ENCODE measurements around the gene ALPG.
"Not testable (repeated sequence)": the region's sequence is repeated elsewhere in the genome, so short reads cannot be mapped to it uniquely, and the experiment has no call there.

ALPG gene

GRCh38 chr2:232396683-232397082 lies 10.0 kb upstream of the ALPG start:
- DNase-seq (ENCODE audit: low spot score), result no peak

- DNase-seq (ENCODE audit: low spot score), result no peak
These were observed 8.2 kb upstream of the ALPG start for GRCh38 chr2:232398293-232399034.

GRCh38 chr2:232400256-232401015 lies 6.2 kb upstream of the ALPG start:
- no peak for DNase-seq (ENCODE audit: low spot score)

- no peak for DNase-seq (ENCODE audit: low spot score)
These were observed 4.1 kb upstream of the ALPG start for GRCh38 chr2:232402518-232402917.

- no peak for DNase-seq (ENCODE audit: low spot score)
These were observed 617 bp upstream of the ALPG start for GRCh38 chr2:232405943-232406510.

- DNase-seq (ENCODE audit: low spot score), result not testable (repeated sequence)
These were observed 945 bp downstream of the ALPG start for GRCh38 chr2:232407428-232408150.

GRCh38 chr2:232408269-232408668 lies 1.6 kb downstream of the ALPG start:
- not testable (repeated sequence) for DNase-seq (ENCODE audit: low spot score)

- DNase-seq (ENCODE audit: low spot score), result not testable (repeated sequence)
These were observed 3.0 kb downstream of the ALPG start for GRCh38 chr2:232409617-232410016.

- DNase-seq (ENCODE audit: low spot score), result no peak
These were observed 3.7 kb downstream of the ALPG start for GRCh38 chr2:232410238-232410900.

GRCh38 chr2:232411901-232412629 lies 5.4 kb downstream of the ALPG start:
- DNase-seq (ENCODE audit: low spot score), result no peak

GRCh38 chr2:232412986-232413385 lies 6.3 kb downstream of the ALPG start:
- no peak for DNase-seq (ENCODE audit: low spot score)

GRCh38 chr2:232415138-232415690 lies 8.6 kb downstream of the ALPG start:
- no peak for DNase-seq (ENCODE audit: low spot score)

- DNase-seq (ENCODE audit: low spot score), result no peak
These were observed 9.3 kb downstream of the ALPG start for GRCh38 chr2:232415736-232416520.

- DNase-seq (ENCODE audit: low spot score), result no peak
These were observed 10.2 kb downstream of the ALPG start for GRCh38 chr2:232416521-232417470.

- no peak for DNase-seq (ENCODE audit: low spot score)
These were observed 10.8 kb downstream of the ALPG start for GRCh38 chr2:232417489-232417888.

GRCh38 chr2:232418056-232418455 lies 11.4 kb downstream of the ALPG start:
- no peak for DNase-seq (ENCODE audit: low spot score)

GRCh38 chr2:232418466-232419244 lies 12.0 kb downstream of the ALPG start:
- DNase-seq (ENCODE audit: low spot score), result no peak
